PC-9 (cell line): ENCODE measurements around the gene ETFA.

Experiments used
- EZH2 ChIP-seq: fragments of 200-600 bp; sonication (generic); IDR thresholded peaks from 2 replicates; pipeline ENCODE4 v1.8.0; 2017; ENCODE audit warnings: antibody characterized with exemption, low read depth
- TF ChIP-seq, protein P1 (sequence below): fragments of 200-600 bp; sonication (generic); conservative IDR thresholded peaks from 2 replicates; pipeline ENCODE4 v1.6.1; 2017; ENCODE audit warnings: mixed run types, antibody characterized with exemption, mild to moderate bottlenecking, moderate library complexity

DNA sequence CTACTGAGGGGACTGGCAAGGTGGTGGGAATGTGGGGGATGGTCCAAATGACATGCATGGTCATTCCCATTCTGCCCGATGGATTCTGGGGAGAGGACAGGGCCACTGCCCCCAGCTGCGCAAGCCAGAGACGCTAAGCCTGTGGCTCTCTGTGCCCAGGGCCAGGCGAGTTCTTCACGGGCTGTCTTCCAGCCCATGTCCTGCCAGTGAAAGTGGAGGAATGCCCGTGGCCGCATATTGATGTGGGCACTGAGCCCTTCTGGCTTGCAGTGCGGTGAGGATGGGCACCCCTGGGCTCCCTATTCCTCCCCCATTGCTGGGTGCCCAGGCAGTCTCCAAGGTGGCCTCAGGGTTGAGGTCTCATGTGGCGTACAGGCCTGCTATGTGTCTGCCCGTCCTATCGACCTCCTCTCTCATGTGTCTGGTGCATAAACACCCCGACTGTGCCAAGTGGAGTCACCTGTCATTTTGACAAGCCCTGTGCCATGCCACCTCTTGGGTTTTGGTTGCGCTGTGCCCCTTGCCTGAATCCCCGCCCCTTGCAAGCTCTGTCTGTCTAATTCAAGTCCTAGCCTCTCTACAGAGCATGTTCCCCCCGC, 134.7 kb downstream of the ETFA start:
- no peak for TF ChIP-seq EZH2
- TF ChIP-seq, protein P1, sequence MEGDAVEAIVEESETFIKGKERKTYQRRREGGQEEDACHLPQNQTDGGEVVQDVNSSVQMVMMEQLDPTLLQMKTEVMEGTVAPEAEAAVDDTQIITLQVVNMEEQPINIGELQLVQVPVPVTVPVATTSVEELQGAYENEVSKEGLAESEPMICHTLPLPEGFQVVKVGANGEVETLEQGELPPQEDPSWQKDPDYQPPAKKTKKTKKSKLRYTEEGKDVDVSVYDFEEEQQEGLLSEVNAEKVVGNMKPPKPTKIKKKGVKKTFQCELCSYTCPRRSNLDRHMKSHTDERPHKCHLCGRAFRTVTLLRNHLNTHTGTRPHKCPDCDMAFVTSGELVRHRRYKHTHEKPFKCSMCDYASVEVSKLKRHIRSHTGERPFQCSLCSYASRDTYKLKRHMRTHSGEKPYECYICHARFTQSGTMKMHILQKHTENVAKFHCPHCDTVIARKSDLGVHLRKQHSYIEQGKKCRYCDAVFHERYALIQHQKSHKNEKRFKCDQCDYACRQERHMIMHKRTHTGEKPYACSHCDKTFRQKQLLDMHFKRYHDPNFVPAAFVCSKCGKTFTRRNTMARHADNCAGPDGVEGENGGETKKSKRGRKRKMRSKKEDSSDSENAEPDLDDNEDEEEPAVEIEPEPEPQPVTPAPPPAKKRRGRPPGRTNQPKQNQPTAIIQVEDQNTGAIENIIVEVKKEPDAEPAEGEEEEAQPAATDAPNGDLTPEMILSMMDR, result no peak
